NOMO-1 treated with DMSO at 0.1 percent for 48 hours (cell line): Measurements from ENCODE around the gene JARID2.

Experiments used
- DNase-seq: peaks from one replicate; lab custom pipeline; 2025; ENCODE audit not compliant: unreplicated experiment; lab: John Stamatoyannopoulos, UW

Gene JARID2

DNA sequence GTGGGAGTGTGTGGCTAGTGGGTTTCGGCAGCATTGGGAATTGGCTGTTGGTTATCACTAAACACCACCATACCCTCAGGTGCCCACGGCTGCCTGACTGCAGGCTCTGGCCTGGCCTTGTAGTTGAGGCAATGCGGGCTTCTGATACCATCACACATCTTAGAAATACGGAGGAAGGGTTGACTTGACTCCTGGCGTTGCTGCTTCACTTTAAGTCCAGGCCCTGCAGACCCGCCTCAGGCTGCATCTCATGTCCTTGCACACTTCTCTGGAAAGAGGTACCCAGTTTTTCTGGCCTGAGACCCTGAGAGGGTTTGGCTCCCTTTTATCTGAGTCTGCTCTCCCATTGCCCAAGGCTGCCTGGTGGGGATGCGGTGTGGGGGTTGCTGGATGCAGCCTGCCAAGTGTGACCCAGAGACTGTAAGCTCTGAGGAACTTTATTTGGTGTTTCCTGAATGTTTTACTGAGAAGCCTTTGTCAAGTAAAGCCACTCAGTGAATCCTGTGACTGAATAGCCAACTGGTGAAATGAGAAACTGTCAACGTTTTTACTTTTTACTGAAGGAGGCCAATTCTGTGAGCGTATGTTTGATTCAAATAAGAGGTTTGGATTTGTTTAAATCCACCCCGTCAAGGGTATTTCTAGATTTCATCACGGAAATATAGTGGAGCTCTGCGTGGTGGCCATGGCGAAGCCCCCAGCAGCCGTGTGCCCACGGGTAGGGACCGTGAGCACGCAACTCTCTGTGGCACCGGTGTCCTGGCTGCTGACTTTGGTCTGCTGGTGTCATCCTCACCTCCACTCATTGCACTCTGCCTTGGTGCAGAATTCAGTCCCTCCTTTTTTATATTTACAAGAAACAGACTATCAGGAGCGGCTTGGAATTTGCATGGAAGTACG lies 256.8 kb downstream of the JARID2 start:
- DNase-seq = no peak

DNA sequence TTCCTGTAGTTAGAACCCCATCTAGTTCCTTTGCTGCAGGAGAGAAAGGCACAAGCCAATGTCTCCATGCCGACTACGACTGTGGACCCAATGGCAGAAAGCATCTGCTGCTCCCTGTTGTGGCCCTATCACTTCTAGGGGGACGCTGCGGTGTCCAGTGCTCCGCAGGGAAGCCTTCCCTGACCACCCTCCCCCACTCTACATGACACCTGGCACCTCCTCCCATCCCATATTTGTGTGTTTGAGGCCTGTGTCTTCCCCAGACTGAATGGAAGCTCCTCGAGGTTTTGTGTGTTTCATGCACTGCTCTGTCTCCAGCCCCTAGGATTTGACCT lies 257.4 kb downstream of the JARID2 start:
- no peak for DNase-seq

GRCh38 chr6:15504040-15504495 lies 258.2 kb downstream of the JARID2 start:
- DNase-seq = no peak

DNA sequence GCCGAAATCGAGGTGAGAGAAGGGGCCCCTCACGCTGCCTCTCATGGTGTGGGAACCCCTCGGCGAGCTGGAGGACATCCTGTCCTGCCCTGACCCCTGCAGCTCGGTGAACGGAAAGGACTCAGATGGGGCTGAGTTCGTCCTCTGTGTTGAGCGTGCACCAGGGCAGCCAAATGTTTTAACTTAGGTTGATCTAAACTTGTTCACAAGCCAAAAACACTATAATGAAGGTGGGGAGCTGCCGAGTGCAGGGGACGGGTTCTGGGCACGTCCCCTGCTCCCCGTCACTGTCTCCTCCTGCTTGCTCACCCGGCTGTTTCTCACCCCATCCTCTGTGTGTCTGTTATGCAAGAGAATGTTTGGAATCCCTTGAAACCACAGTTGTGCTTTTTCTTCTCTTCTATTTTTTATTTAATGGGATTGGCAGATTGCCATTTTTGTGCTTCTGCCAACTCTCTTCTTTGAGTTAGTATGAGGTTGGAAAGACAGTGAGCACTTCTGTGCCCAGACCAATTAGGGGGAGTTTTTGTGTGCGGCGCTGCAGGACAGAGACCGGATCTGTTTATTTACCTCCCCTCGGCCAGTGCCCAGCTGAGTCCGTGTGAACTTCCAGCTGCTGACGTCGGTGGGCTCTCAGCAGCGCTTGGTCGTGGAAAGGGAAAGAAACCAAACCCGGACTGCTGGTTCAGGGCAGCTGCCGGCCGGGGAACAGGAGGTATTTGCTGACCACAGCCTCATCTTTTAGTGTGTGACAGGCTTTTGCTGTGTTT lies 258.9 kb downstream of the JARID2 start:
- DNase-seq = no peak

DNA sequence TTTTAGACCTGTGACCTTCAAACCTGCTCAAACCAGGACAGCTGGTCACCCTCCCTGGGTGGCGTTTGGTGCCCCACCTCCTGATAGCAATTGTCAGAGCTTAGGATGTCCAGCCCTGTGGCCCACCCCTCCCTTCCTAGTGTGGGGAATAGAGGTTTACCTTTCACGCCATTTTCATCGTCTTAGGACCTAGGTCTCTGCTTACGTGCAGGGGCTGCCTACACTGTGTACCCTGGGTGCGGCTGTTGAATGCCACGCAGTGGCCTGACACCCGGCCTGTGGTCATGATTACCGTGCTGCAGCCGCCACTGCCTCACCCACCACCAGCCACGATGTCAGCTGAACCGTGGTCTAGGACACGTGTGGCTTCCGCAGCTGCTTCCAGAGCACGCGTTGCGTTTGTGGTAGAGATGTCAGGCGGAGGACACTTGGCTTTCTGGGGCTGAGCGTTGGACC lies 259.6 kb downstream of the JARID2 start:
- no peak for DNase-seq

- no peak for DNase-seq
These were observed 260.2 kb downstream of the JARID2 start for GRCh38 chr6:15506066-15506465.

DNA sequence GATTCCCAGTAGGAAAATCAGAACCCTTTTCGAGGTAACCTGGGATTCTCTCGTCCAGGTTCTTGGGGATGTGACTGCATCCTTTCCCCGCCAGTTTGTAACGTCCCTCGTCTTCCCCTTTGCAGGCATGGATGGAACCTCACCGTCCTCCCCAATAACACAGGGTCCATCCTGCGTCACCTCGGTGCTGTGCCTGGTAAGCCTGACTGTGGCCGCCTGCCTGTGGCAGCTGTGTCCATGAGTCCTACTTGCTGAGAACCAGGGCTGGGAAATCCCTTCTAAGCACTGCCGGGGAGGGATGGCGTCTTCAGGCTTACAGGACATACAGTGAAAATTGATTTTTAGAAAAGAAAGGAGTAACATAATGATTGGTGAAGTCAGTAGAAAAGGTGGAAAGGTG lies 261.4 kb downstream of the JARID2 start:
- no peak for DNase-seq

- no peak for DNase-seq
These were observed 261.9 kb downstream of the JARID2 start for GRCh38 chr6:15507746-15508145.

DNA sequence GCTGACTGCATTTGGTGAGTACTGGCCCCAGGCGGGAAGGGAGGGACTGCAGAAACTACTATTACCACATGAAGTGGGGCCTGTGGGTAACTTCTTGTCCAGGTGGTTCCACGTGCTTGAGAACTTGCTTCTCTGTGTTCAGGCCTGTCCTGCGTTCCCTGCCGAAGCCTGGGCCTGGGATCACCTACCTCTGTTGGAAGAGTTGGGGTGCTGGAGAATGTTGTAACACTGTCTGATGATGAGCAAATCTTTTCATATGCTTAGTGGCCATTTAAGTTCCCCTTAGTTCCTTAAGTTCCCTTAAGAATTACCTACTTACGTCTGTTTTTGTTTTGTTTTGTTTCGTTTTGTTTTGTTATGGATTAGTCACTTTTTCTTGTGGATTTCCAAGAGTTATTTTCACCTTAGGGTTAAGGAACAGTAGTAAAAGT lies 262.6 kb downstream of the JARID2 start:
- no peak for DNase-seq

GRCh38 chr6:15508931-15509330 lies 263.1 kb downstream of the JARID2 start:
- no peak for DNase-seq

GRCh38 chr6:15509335-15509933 lies 263.6 kb downstream of the JARID2 start:
- DNase-seq = no peak

GRCh38 chr6:15510121-15510520 lies 264.3 kb downstream of the JARID2 start:
- DNase-seq = no peak

GRCh38 chr6:15510536-15511247 lies 264.8 kb downstream of the JARID2 start:
- no peak for DNase-seq

- no peak for DNase-seq
These were observed 265.6 kb downstream of the JARID2 start for GRCh38 chr6:15511248-15512125.

DNA sequence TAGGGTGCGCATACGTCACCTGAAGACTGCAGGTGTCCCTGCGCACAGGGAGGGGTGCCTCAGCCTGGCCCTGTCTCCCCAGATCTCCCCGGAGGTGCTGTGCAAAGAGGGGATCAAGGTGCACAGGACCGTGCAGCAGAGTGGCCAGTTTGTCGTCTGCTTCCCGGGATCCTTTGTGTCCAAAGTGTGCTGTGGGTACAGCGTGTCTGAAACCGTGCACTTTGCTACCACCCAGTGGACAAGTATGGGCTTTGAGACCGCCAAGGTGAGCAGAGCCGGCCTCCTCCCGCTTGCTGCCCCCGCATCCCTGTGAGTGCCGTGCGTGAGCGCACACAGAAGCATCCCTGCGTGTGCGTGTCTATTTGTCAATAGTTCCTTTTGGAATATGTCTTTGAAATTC lies 266.3 kb downstream of the JARID2 start:
- DNase-seq = no peak

GRCh38 chr6:15512721-15513120 lies 266.9 kb downstream of the JARID2 start:
- no peak for DNase-seq

- DNase-seq = no peak
These were observed 267.4 kb downstream of the JARID2 start for GRCh38 chr6:15513131-15513771.

DNA sequence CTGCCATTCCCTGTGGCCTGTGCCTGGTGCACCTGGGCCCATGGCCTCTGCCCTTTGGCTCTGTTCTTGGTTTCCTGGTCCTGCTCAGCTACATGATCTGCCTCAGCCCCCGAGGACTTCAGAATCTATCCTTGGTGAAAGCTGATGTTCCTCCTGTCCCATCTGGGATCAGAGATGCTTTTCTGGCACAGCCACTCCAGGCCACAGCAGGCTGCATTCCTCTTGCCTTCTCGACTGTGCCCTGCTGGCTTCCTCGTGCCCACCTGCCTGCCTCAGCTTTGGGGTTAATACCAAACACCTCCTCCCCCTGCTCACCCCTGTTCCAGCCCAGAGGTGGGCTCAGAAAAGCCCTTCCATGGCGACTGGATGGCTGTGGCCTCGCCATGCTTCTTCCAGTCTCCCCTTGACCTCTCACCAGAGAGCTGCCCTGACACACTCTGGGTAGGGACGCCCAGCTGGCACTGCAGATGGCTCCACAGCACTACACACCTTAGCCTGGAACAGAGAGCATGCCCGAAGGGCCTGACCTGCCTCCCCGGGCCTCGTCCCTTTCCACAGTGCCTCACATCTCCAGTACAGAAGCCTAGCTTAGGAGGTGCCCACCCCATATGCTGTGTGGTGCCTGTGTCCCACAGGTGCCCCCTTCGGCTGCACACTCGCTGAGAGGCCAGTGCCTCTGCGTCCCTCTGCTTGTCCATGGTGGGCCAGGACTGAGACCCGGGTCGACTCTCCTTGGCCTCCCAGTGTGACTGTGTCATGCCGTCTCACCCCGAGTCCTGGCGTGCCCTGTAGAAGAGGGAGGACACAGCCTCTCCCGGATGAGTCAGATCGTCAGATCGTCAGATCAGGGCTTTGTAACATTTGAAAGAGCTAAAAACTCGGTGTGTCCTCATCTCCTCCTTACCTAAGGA lies 268.2 kb downstream of the JARID2 start:
- DNase-seq = no peak

DNA sequence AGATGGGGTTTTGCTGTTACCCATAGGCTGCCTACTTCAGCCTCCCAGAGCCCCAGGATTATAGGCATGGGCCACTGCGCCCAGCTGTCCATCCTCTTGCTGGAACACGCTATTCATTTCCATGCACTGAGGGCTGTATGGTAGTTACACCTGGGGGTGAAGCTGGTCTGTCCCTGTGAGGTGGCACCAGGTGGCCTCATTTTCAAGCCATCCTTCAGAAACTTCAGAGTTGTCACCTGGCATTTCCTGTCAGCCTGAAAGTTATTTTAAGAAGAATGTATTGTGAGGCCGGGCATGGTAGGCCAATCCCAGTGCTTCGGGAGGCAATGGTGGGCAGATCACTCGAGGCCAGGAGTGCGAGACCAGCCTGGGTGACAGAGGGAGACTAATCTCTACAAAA lies 269.4 kb downstream of the JARID2 start:
- DNase-seq = no peak
